DND-41 (cell line): ENCODE data around the gene XAB2.

Experiments used
- EZH2 ChIP-seq: IDR thresholded peaks from 3 replicates; pipeline ENCODE4 v1.6.1; 2012; ENCODE audit warnings: borderline replicate concordance, low read depth, mild to moderate bottlenecking, moderate library complexity, low read length, inconsistent platforms; ENCODE audit not compliant: severe bottlenecking
- TF ChIP-seq, protein P1 (sequence below): IDR thresholded peaks from 2 replicates; pipeline ENCODE4 v1.5.1; 2012; ENCODE audit warnings: borderline replicate concordance, low read length, moderate library complexity, mild to moderate bottlenecking; ENCODE audit not compliant: poor library complexity, severe bottlenecking; ENCODE audit errors: extremely low read depth

DNA sequence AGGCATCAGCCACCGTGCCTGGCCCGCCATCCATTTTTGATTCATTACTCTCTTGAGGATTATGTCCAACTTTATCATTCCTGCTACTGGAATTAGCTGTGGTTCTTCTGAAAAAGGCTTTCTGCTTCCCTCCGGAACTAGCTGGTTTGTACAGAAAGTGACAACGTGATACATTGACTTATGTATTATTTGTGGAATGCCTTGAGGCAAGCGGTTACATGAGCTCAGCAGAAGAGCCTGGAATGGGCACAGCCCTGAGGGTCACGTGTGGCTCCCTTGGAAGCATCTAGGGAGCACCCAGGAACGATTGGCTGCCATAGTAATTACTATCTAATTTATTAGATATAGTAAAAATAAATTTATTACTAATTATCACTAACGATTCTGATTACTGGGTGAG, 25.1 kb upstream of the XAB2 start:
- TF ChIP-seq, protein P1, sequence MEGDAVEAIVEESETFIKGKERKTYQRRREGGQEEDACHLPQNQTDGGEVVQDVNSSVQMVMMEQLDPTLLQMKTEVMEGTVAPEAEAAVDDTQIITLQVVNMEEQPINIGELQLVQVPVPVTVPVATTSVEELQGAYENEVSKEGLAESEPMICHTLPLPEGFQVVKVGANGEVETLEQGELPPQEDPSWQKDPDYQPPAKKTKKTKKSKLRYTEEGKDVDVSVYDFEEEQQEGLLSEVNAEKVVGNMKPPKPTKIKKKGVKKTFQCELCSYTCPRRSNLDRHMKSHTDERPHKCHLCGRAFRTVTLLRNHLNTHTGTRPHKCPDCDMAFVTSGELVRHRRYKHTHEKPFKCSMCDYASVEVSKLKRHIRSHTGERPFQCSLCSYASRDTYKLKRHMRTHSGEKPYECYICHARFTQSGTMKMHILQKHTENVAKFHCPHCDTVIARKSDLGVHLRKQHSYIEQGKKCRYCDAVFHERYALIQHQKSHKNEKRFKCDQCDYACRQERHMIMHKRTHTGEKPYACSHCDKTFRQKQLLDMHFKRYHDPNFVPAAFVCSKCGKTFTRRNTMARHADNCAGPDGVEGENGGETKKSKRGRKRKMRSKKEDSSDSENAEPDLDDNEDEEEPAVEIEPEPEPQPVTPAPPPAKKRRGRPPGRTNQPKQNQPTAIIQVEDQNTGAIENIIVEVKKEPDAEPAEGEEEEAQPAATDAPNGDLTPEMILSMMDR = no peak
- no peak for TF ChIP-seq EZH2
